Measurements from ENCODE around the gene MUC6.

Gene MUC6

GRCh38 chr11:1071571-1072115, 35.1 kb upstream of the MUC6 start:
- no peak for DNase-seq

DNA sequence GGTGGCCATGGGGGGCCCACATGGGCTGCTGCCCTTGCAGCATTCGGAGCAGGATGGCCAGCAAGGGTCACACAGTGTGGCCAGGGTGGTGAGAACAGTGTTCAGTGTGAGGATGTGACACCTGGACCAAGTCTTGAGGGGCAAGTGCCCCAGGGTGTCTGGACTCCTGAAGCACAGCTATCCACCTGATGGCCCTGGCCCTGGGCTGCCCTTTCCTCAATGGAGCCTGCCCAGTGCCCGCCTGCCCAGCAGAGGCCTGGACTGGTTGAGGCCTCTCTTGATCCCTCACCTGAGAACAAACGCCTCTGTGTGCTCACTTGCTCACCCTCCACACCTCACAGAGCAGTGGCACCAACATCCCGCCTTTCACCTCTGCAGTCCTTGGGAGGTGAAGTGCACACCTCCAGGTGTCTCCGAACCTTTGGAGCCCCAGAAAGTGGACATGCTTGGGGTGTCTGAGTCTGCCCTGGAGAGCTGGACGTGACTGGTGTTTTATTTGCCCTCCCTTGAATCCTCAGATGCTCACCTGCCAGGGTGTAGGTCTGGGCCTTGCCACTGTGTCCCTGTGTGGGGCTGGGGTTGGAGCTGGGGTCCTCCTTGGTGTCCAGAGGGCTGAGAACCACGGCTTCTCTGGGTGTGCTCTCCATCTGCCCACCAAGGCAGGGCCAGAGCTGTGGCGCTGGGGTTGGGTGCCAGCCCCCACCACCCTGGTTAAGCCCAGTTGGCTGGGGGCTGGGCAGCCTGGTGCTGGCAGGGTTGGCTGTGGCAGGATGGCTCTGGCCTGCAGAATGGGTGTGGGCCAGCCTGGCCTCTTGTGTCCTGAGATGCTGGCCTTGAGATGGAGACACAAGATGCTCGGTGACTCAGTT, 34.3 kb upstream of the MUC6 start:
- no peak for DNase-seq

GRCh38 chr11:1069740-1070139, 33.2 kb upstream of the MUC6 start:
- no peak for DNase-seq

- DNase-seq: no peak
These were observed 31.4 kb upstream of the MUC6 start for GRCh38 chr11:1067812-1068496.

DNA sequence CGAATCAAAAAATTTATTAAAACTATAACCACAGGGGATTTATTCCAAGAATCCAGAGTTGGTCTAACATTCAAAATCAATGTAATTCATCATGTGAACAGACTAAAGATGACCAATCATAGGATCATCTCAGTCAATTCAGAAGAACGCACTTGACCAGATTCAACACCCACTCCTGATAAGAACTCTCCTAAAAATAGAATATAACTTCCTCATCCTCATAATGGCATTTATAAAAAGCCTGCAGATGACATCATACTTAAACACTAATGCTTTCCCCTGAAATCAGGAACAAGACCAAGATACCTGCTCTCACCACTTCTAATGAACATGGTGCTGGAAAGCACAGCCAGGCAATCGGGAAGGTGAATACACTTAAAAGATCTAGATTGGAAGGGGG, 27.6 kb upstream of the MUC6 start:
- DNase-seq: no peak

GRCh38 chr11:1062075-1062820, 25.7 kb upstream of the MUC6 start:
- no peak for DNase-seq

DNA sequence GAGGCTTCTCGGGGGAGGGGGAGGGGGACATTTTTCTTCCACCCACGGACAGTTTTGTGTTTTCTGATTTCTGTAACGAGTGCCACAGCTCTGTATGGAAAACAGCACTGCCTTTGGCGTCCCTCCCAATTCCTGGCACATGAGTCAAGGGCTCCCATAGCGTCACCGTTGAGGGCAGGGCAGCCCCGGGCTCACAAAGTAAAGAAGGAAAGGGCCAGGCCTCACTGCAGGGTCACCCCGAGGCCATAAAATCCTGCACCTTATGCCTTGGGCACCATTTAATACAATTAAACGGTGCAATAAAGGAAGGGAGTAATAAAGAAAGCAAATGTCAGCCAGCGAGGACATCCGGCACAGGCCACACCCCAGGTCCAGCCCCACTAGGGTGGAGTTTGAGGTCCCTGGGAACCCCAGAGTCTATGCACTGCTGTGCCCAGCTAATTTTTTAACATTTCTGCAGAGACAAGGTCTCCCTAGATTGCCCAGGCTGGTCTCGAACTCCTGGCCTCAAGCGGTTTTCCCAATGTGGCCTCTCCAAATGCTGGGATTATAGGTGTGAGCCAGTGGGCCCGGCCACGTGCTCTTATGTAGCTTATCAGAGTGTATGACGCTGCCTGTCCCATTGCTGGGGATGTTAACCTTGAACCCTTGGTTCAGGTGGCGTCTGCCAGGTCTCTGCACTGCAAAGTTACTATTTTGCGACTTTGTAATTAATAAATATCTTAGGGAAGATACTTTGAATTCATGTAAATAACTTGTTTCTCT, 24.5 kb upstream of the MUC6 start:
- no peak for DNase-seq

DNA sequence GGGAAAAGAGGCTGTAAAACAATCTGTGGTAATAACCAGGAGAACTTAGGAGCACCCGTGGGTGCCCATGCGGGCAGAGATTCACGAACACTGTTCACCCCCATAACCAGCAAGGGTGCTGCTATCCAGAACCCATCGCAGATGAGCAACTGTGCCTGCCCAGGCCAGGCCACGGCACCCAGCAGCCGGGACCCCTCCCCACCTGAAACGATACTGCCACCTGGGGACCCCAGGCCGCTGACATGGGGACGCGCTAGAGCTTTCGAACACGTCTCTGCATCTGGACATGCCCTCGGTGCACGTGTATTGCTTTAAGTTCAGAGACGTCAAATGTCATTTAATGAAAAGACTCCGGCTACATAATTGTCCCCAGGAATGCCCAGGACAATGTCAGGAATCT, 23.9 kb upstream of the MUC6 start:
- DNase-seq: no peak

GRCh38 chr11:1059759-1060158, 23.2 kb upstream of the MUC6 start:
- DNase-seq: no peak

GRCh38 chr11:1057806-1058205, 21.3 kb upstream of the MUC6 start:
- DNase-seq: no peak

DNA sequence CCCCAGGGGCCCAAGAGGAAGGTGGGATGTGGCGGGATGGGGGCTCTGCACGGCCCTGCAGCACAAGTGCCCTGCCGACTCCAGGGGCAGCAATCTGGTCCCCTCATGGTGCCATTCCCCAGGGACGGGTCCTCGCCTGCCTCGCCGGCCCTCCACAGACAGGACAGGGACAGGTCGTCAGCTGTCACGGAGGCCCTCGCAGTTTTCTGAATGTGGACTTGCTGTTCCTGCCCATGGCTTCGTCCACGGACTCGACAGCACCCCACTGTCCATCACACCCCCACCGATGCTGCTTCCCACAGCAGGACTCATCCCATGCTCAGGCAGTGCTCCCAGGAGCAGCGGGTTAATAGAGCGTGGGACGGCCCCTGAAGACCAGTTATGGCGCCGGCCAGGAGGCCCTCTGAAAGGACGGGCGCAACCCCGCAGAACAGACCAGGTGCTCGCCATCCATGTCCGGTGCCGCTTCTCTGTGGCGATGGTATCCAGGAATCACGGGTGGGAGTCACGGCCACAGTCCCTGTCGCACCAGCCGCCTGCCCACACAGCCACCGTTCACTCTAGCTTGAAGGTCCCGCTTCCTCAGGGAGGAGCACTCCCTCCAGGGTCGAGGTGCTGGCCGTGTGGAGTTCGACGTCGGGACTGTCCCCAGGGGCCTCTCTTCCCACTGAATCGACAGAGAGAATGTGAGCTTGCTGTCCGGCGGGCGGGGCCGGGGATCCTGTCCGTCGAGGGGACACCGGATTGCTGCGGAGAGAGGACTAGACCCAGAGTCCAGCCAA, 19.7 kb upstream of the MUC6 start:
- DNase-seq: no peak

DNA sequence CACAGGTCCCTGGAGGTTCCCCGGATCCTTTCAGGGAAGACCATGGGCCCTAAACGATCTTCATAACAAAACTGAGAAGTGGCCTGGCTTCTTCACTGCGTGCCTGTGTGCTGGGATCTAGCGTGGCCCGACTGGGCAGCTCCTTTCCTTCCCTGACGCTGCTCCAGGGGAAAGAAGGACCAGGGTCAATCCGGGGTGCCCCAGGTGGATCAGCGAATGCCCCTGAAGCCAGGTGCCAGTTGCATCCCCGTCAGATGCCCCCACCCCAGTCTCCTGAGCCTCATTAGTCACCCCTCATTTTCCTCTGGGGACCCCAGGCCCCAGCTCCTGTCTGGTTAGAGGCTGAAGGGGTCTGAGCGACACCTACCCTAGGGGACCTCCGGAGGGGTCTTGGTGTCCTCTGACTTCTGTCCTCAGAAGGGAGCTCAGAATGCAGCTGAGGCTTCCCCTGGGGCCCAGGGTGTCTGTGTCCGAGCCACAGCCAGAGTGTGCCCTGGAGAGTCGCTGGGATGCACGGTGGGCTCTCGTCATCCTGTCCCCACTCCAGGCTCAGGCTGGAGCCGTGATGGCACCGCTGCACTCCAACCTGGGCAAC, 18.7 kb upstream of the MUC6 start:
- no peak for DNase-seq

DNA sequence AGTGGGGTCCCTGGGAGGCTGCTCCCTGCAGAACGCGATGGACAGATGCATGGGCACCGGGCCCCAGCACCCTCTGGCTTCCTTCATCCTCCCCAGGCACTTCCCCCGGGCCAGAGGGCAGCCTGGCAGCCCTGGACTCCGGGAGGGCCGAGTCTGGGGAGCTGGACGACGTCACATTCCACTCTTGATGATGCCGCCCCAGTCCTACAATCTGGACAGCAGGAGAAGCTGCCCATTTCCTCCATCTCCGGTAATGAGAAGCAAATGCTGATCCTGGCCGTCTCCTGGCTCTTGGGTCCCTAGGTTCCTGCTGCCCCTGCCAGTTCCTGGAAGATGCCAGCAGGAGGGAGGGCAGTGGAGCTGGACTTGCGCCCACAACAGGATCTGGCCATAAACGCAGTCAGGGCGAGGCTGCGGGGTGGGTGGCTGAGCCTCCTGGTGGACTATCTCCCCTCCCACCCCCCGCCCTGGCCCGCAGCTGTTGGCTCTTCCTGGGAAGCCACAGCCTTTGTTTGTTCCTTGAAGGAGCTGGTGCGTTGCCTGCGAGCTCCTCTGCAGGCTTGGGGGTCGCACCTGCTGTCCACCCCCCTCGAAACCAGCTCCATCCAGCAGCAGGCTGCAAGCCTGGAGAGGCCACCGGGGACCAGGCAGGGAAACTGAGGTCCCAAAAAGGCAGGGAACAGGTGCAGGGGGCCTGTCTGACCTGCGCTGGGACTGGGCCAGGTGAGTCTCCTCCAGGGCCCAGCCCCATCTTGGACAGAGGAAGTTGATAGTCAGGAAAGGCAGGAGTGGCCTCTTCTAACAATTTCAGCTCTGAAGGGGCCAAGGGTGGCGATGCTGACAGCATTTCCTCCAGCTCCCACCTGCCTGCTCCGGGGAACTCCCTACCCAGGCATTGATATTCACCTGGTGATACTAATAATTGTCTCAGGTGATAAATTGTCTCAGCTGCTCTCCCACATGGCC, 17.9 kb upstream of the MUC6 start:
- DNase-seq: no peak

GRCh38 chr11:1053121-1053901, 16.8 kb upstream of the MUC6 start:
- no peak for DNase-seq

- no peak for DNase-seq
These were observed 15.9 kb upstream of the MUC6 start for GRCh38 chr11:1052133-1053011.

DNA sequence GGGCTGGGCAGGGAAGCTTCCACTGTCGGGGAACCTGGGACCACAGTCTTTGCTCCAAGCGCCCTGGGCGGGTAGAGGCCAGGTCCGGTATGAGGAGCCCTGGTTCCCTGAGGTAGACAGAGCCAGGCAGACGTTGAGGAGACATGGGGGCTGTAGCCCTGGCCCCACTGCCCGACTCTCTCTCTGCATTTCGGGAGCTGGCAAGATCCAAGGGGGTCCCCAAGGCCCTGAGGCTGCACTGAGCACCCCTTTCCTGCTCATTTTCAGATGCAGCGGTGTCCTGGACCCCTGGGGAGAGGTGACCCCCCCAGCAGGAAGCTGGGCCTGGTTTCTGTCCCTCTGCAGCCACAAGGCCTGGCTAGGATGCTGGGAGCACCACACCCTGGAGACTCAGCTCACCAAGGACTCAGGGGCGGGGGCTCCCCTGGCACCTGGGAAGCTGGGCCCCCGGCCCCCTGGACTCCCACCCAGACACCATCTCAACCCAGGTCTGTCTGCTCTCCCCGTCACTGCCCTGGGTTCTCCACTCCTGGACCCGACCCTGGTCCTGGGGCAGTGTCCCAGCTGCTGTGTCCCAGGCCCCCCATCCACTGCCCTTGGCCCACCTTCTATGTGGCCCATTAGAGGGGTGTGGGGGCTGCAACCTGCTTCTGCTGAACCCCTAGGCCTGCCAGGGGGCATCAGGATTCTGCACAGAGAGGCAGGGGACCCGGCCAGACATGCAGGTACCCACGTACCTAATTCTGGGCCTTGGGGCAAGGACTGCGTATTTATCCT, 15.0 kb upstream of the MUC6 start:
- DNase-seq: no peak

DNA sequence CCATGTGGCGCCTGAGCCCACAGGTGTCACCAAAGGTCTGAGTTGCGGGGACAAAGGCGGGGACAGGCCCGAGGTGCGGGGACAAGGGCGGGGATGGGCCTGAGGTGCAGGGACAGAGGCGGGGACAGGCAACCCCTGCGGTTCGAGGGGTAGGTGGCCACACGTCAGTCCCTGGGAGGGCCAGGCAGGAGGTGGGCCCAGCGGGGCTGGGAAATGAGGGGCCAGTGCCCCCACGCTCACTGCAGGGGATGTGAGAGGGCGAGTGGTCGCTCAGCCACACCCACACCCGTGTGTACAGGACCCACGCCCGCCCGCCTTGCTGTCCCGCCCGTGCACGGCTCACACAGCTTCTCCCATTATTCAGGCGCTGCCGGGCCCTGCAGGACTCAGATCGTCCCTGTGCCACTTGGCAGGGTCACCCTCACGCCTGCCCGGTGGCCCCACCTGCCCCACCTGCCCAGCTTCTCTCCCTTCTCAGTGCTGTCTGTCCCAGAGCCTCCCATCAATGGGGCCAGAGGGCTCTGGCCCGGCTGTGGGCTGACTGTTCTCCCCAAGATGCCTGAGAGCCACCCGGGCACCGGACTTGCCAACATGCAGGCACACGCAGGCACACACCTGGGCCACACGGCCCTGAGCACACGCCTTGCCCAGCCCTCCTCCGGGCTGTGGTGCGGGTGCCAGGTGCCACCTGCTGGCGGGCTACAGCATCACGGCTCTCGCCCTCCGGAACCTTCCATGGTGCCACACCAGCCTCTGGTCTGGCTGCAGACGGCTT, 14.2 kb upstream of the MUC6 start:
- DNase-seq: peak; percentile 89
